SK-N-SH (cell line): ENCODE measurements around the gene RBMS3. TPM values are rescaled to one million over a fixed set of nuclear protein-coding genes. Genes with fewer than 3 reads are reported as not detected.

Experiments
- CTCF ChIA-PET: fragments of 300-600, 350-600 bp; formaldehyde crosslinking; extraction: SDS; loops from one replicate; lab custom pipeline; 2021; lab: Yijun Ruan, JAX
- POLR2A ChIA-PET: fragments of 350-600 bp; sonication (Branson Sonifier 250); formaldehyde crosslinking; extraction: SDS; loops from one replicate; lab custom pipeline; 2020; ENCODE audit warnings: antibody characterized with exemption, inconsistent platforms; lab: Yijun Ruan, JAX
- DNase-seq: peaks from one replicate; pipeline ENCODE4 v3.0.0; 2012
- H2AFZ ChIP-seq: fragments of 200-600 bp; sonication (generic); 2 replicates; pipeline ENCODE4 v1.8.1; 2016; ENCODE audit warnings: antibody characterized with exemption, mild to moderate bottlenecking, low read depth
- H3F3A ChIP-seq: fragments of 200-600 bp; sonication (generic); replicated peaks from 2 replicates; pipeline ENCODE3; 2016; ENCODE audit warnings: antibody characterized with exemption, mild to moderate bottlenecking; ENCODE audit not compliant: insufficient read depth
- H3K27ac ChIP-seq, 2 experiments: fragments of 200-500 bp in 1 of 2; fragments of 200-600 bp in 1 of 2; sonication (Bioruptor generic) in 1 of 2; sonication (generic), shearing (Covaris generic) in 1 of 2; 2 replicates each; pipeline versions ENCODE4 v1.5.1 to v1.6.1; 2014 to 2016; ENCODE audit warnings: low read depth in 2 of 2, inconsistent platforms in 1 of 2, low read length in 1 of 2, mild to moderate bottlenecking in 1 of 2, mixed read lengths in 1 of 2
- H3K27me3 ChIP-seq: fragments of 200-600 bp; sonication (generic), shearing (Covaris generic); 2 replicates; pipeline ENCODE4 v1.6.1; 2016; ENCODE audit warnings: mixed run types; ENCODE audit not compliant: insufficient read depth
- H3K36me3 ChIP-seq, 2 experiments: fragments of 200-500 bp in 1 of 2; fragments of 200-600 bp in 1 of 2; sonication (Bioruptor generic) in 1 of 2; sonication (generic) in 1 of 2; replicated peaks in 1 of 2; 2 replicates each; pipeline versions ENCODE3 to v1.5.1; 2014 to 2016; ENCODE audit warnings: low read length in 1 of 2, mild to moderate bottlenecking in 1 of 2; ENCODE audit not compliant: insufficient read depth in 2 of 2, control insufficient read depth in 1 of 2
- H3K4me1 ChIP-seq, 2 experiments: fragments of 200-500 bp in 1 of 2; fragments of 200-600 bp in 1 of 2; sonication (Bioruptor generic) in 1 of 2; sonication (generic), shearing (Covaris generic) in 1 of 2; 2 replicates each; pipeline versions ENCODE4 v1.5.1 to v1.6.1; 2014 to 2016; ENCODE audit warnings: low read depth in 1 of 2, low read length in 1 of 2, mixed run types in 1 of 2; ENCODE audit not compliant: insufficient read depth in 2 of 2, control insufficient read depth in 1 of 2
- H3K4me2 ChIP-seq: fragments of 200-600 bp; sonication (generic), shearing (Covaris generic); 2 replicates; pipeline ENCODE4 v1.6.1; 2017; ENCODE audit warnings: mixed run types
- H3K4me3 ChIP-seq, 2 experiments: fragments of 200-500 bp in 1 of 2; fragments of 200-600 bp in 1 of 2; sonication (Bioruptor generic) in 1 of 2; sonication (generic), shearing (Covaris generic) in 1 of 2; 2 replicates each; pipeline versions ENCODE4 v1.5.1 to v1.8.1; 2014 to 2016; ENCODE audit warnings: low read depth in 2 of 2, inconsistent platforms in 1 of 2, low read length in 1 of 2, mild to moderate bottlenecking in 1 of 2, mixed read lengths in 1 of 2, moderate library complexity in 1 of 2
- H3K79me2 ChIP-seq: fragments of 200-600 bp; sonication (generic); 2 replicates; pipeline ENCODE4 v1.8.1; 2017; ENCODE audit warnings: mild to moderate bottlenecking; ENCODE audit not compliant: insufficient read depth
- H3K9ac ChIP-seq: fragments of 200-600 bp; sonication (generic); 2 replicates; pipeline ENCODE4 v1.6.1; 2017; ENCODE audit warnings: mixed run types
- H3K9me2 ChIP-seq: fragments of 200-600 bp; sonication (generic); 2 replicates; pipeline ENCODE4 v1.6.1; 2017; ENCODE audit warnings: mixed run types
- H3K9me3 ChIP-seq: fragments of 200-600 bp; sonication (generic); 2 replicates; pipeline ENCODE4 v1.6.1; 2017; ENCODE audit warnings: mixed run types, mild to moderate bottlenecking, moderate library complexity
- H4K20me1 ChIP-seq: fragments of 200-600 bp; sonication (generic); 2 replicates; pipeline ENCODE4 v1.6.1; 2017; ENCODE audit warnings: mild to moderate bottlenecking, mixed run types; ENCODE audit not compliant: insufficient read depth
- CHD2 ChIP-seq: fragments of 150-350 bp; IDR thresholded peaks from 2 replicates; pipeline ENCODE4 v1.6.1; 2018; ENCODE audit warnings: low read length; ENCODE audit not compliant: partially characterized antibody
- ELF1 ChIP-seq: IDR thresholded peaks from 2 replicates; pipeline ENCODE4 v1.4.0; 2012
- FOSL2 ChIP-seq: IDR thresholded peaks from 2 replicates; pipeline ENCODE4 v1.4.0; 2012; ENCODE audit warnings: low read depth, mild to moderate bottlenecking, moderate library complexity, borderline replicate concordance
- FOXM1 ChIP-seq: IDR thresholded peaks from 2 replicates; pipeline ENCODE4 v1.4.0; 2012; ENCODE audit warnings: low read depth, mild to moderate bottlenecking
- GABPA ChIP-seq: IDR thresholded peaks from 2 replicates; pipeline ENCODE4 v1.4.0; 2012; ENCODE audit warnings: low read depth, mild to moderate bottlenecking
- MXI1 ChIP-seq: IDR thresholded peaks from 2 replicates; pipeline ENCODE4 v1.6.1; 2012; ENCODE audit warnings: mild to moderate bottlenecking, low read depth, low read length, improper control_type of control experiment
- NFIC ChIP-seq: IDR thresholded peaks from 2 replicates; pipeline ENCODE4 v1.4.0; 2012; ENCODE audit warnings: borderline replicate concordance
- NRF1 ChIP-seq: IDR thresholded peaks from 2 replicates; pipeline ENCODE4 v1.6.1; 2012; ENCODE audit warnings: low read depth, mild to moderate bottlenecking, low read length
- RAD21 ChIP-seq: IDR thresholded peaks from 2 replicates; pipeline ENCODE4 v1.6.1; 2012; ENCODE audit warnings: mild to moderate bottlenecking, low read length
- RCOR1 ChIP-seq: fragments of 150-350 bp; IDR thresholded peaks from 2 replicates; pipeline ENCODE4 v1.6.1; 2017; ENCODE audit warnings: antibody characterized with exemption, low read length
- RFX5 ChIP-seq: IDR thresholded peaks from 2 replicates; pipeline ENCODE4 v1.6.1; 2012; ENCODE audit warnings: mild to moderate bottlenecking, improper control_type of control experiment, low read length
- RXRA ChIP-seq: IDR thresholded peaks from 2 replicates; pipeline ENCODE4 v1.4.0; 2012; ENCODE audit warnings: low read depth, mild to moderate bottlenecking, borderline replicate concordance
- SMC3 ChIP-seq: IDR thresholded peaks from 2 replicates; pipeline ENCODE4 v1.6.1; 2012; ENCODE audit warnings: low read depth, low read length, improper control_type of control experiment
- WGBS: methylation state at CpG from one replicate; pipeline ENCODE4 v1.1.6; 2017; ENCODE audit warnings: low lambda C conversion rate; 5-methylcytosine and 5-hydroxymethylcytosine counted together
- polyA plus RNA-seq, 3 experiments: library from polyadenylated mRNA; depleted of rRNA; stranded (reverse); fragments of >200 nt; gene quantifications; 2 replicates each; pipeline ENCODE4 v1.2.3, GENCODE V29; 2012
- TF ChIP-seq, protein P1 (sequence below): fragments of 150-350 bp; IDR thresholded peaks from 2 replicates; pipeline ENCODE4 v1.6.1; 2016; ENCODE audit warnings: mild to moderate bottlenecking, low read depth, low read length
- TF ChIP-seq, protein P2 (sequence below): fragments of 150-350 bp; IDR thresholded peaks from 2 replicates; pipeline ENCODE4 v1.6.1; 2017; ENCODE audit warnings: antibody characterized with exemption, low read length, low read depth, borderline replicate concordance
- TF ChIP-seq, protein P3 (sequence below): IDR thresholded peaks from 2 replicates; pipeline ENCODE4 v1.6.1; 2012; ENCODE audit warnings: mild to moderate bottlenecking, low read depth, low read length, moderate library complexity
- TF ChIP-seq, protein P4 (sequence below): IDR thresholded peaks from 2 replicates; pipeline ENCODE4 v1.4.0; 2012; ENCODE audit warnings: low read depth, borderline replicate concordance

RBMS3 gene
- polyA plus RNA-seq, 1 of the 3 experiments (the other 2 are of a cell fraction), result 8.2 TPM

DNA sequence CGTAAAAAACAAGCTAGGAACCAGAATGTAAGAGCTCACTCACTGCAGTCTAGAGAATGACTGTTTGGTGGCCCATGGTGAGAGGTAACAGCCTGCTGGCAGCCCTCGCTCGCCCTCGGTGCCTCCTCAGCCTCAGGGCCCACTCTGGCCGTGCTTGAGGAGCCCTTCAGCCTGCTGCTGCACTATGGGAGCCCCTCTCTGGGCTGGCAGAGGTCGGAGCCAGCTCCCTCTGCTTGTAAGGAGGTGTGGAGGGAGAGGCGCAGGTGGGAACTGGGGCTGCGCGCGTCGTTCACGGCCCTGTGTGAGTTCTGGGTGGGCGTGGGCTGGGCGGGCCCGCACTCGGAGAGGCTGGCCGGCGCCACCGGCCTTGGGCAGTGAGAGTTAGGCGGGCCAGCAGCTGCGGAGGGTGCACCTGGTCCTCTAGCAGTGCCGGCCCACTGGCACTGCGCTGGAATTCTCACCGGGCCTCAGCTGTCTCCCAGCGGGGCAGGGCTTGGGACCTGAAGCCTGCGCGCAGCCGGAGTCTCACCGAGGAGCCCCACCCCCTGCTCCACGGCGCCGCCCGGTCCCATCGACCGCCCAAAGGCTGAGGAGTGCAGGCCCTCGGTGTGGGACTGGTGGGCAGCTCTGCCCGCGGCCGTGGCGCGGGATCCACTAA, 420.6 kb downstream of the RBMS3 start:
- Histone ChIP-seq H3K9ac (no peak overlapping the region), H3K9me3 (no peaks in the 10 kb centered on the region), H2AFZ (no peak overlapping the region), H3K79me2 (peaks cover 14% of the 10 kb centered on the region; the same call in 1 of the 2 replicates), H3K27me3 (no peaks in the 10 kb centered on the region), H3K9me2 (no peaks in the 10 kb centered on the region), H3K4me2 (no peak overlapping the region), H3K4me1 (peaks cover 0 to 12% of the 10 kb centered on the region in 2 experiments; a peak in 3 of 4 replicates), H4K20me1 (no peaks in the 10 kb centered on the region), H3K27ac (no peak overlapping the region), H3K36me3 (peaks cover 33% of the 10 kb centered on the region in 2 experiments), H3K4me3 (no peak overlapping the region; a peak in 1 of 4 replicates), H3F3A (peaks cover 2% of the 10 kb centered on the region)
- POLR2A ChIA-PET, result interaction anchor here (0.9 kb wide), 1 partner anchor 15 kb away, joined by 3 read pairs; no protein-coding TSS in a partner anchor
- DNase-seq, result no peak
- TF ChIP-seq NFIC (no peak), RFX5 (no peak), RXRA (no peak), NRF1 (no peak), RCOR1 (no peak), MXI1 (no peak), RAD21 (no peak), CHD2 (no peak), ELF1 (no peak), SMC3 (no peak), FOSL2 (no peak), FOXM1 (no peak), GABPA (no peak)
- TF ChIP-seq, protein P1, sequence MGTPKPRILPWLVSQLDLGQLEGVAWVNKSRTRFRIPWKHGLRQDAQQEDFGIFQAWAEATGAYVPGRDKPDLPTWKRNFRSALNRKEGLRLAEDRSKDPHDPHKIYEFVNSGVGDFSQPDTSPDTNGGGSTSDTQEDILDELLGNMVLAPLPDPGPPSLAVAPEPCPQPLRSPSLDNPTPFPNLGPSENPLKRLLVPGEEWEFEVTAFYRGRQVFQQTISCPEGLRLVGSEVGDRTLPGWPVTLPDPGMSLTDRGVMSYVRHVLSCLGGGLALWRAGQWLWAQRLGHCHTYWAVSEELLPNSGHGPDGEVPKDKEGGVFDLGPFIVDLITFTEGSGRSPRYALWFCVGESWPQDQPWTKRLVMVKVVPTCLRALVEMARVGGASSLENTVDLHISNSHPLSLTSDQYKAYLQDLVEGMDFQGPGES, result no peak
- TF ChIP-seq, protein P2, sequence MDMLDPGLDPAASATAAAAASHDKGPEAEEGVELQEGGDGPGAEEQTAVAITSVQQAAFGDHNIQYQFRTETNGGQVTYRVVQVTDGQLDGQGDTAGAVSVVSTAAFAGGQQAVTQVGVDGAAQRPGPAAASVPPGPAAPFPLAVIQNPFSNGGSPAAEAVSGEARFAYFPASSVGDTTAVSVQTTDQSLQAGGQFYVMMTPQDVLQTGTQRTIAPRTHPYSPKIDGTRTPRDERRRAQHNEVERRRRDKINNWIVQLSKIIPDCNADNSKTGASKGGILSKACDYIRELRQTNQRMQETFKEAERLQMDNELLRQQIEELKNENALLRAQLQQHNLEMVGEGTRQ, result no peak
- TF ChIP-seq, protein P3, sequence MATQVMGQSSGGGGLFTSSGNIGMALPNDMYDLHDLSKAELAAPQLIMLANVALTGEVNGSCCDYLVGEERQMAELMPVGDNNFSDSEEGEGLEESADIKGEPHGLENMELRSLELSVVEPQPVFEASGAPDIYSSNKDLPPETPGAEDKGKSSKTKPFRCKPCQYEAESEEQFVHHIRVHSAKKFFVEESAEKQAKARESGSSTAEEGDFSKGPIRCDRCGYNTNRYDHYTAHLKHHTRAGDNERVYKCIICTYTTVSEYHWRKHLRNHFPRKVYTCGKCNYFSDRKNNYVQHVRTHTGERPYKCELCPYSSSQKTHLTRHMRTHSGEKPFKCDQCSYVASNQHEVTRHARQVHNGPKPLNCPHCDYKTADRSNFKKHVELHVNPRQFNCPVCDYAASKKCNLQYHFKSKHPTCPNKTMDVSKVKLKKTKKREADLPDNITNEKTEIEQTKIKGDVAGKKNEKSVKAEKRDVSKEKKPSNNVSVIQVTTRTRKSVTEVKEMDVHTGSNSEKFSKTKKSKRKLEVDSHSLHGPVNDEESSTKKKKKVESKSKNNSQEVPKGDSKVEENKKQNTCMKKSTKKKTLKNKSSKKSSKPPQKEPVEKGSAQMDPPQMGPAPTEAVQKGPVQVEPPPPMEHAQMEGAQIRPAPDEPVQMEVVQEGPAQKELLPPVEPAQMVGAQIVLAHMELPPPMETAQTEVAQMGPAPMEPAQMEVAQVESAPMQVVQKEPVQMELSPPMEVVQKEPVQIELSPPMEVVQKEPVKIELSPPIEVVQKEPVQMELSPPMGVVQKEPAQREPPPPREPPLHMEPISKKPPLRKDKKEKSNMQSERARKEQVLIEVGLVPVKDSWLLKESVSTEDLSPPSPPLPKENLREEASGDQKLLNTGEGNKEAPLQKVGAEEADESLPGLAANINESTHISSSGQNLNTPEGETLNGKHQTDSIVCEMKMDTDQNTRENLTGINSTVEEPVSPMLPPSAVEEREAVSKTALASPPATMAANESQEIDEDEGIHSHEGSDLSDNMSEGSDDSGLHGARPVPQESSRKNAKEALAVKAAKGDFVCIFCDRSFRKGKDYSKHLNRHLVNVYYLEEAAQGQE, result no peak
- TF ChIP-seq, protein P4, sequence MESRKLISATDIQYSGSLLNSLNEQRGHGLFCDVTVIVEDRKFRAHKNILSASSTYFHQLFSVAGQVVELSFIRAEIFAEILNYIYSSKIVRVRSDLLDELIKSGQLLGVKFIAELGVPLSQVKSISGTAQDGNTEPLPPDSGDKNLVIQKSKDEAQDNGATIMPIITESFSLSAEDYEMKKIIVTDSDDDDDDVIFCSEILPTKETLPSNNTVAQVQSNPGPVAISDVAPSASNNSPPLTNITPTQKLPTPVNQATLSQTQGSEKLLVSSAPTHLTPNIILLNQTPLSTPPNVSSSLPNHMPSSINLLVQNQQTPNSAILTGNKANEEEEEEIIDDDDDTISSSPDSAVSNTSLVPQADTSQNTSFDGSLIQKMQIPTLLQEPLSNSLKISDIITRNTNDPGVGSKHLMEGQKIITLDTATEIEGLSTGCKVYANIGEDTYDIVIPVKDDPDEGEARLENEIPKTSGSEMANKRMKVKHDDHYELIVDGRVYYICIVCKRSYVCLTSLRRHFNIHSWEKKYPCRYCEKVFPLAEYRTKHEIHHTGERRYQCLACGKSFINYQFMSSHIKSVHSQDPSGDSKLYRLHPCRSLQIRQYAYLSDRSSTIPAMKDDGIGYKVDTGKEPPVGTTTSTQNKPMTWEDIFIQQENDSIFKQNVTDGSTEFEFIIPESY, result no peak
- 98% methylated on average over 17 of the region's 41 CpGs for WGBS
- CTCF ChIA-PET, result interaction anchor here (0.7 kb wide), 1 partner anchor 13 kb away, joined by 3 read pairs; no protein-coding TSS in a partner anchor
